ENCODE data around the gene DNTTIP2. TPM values are rescaled to one million over a fixed set of nuclear protein-coding genes. Genes with fewer than 3 reads are reported as not detected.

DNTTIP2 gene
- total and polyA plus RNA-seq, 9 of the 15 experiments (the other 6 are each of a cell fraction or from before 2014, with no cell fraction given): 50.4 to 138 (median 97.0) TPM

GRCh38 chr1:93871366-93871765, 7.6 kb downstream of the DNTTIP2 start:
- intact Hi-C loops (cut with micrococcal nuclease) (no loop called here), in situ Hi-C loops (cut with MboI) (loop anchor here (25.0 kb wide), 1 partner anchor 1009 kb away; no protein-coding TSS in a partner anchor)
- TF ChIP-seq GABPA (tag; conservative IDR thresholded peaks at IDR 0.05; ENCODE audit: low read depth) (no peak), ZZZ3 (IDR thresholded peaks at IDR 0.05) (no peak)
- Histone ChIP-seq H3K4me2 (ENCODE audit: insufficient read depth, low read length) (no peak overlapping the region), H3K9me3 (replicated peaks; ENCODE audit: control insufficient read depth, insufficient read depth, low read depth, low read length) (no peaks in the 10 kb centered on the region), H2AFZ (ENCODE audit: low read depth, low read length) (no peak overlapping the region), H3K9me1 (ENCODE audit: control insufficient read depth, insufficient read depth, low read length) (peaks cover under 1% of the 10 kb centered on the region), H3K27ac (ENCODE audit: extremely low read depth, low read depth, low read length) (no peak overlapping the region), H4K20me1 (replicated peaks; ENCODE audit: control insufficient read depth, insufficient read depth, low read length) (peaks cover 6% of the 10 kb centered on the region), H3K9ac (ENCODE audit: insufficient read depth in 1 of 2, low read depth in 2 of 2, low read length in 2 of 2) (no peak overlapping the region), H3K36me3 (ENCODE audit: control insufficient read depth, insufficient read depth, low read length) (peaks cover 79% of the 10 kb centered on the region), H3K4me3 (no peak overlapping the region), H3K4me1 (replicated peaks in 1 of 2; ENCODE audit: control insufficient read depth in 2 of 2, insufficient read depth in 2 of 2, low read length in 2 of 2) (peaks cover 0 to 2% of the 10 kb centered on the region in 2 experiments; a peak in 2 of 5 replicates), H3K27me3 (ENCODE audit: control insufficient read depth in 2 of 2, insufficient read depth in 2 of 2, low read length in 2 of 2) (no peaks in the 10 kb centered on the region), H3K79me2 (ENCODE audit: control insufficient read depth, insufficient read depth, low read length) (peaks cover 26% of the 10 kb centered on the region)
- DNase-seq (ENCODE audit: extremely low read depth in 1 of 4, low spot score in 3 of 4) (no peak), FAIRE-seq (no peak), ATAC-seq (no peak)
- ChIA-PET POLR2A (no interaction called here), CTCF (ENCODE audit: low intra/inter-chr PET ratio) (no interaction called here)
- 81% methylated on average over 4 of the region's 4 CpGs for WGBS (ENCODE audit: insufficient coverage, low coverage, missing lambda C conversion rate)
- BruUV-seq (replicated peaks): no TSS peak

- Histone ChIP-seq H3K9me3 (replicated peaks; ENCODE audit: control insufficient read depth, insufficient read depth, low read depth, low read length) (no peaks in the 10 kb centered on the region), H3K4me3 (no peak overlapping the region), H3K27me3 (ENCODE audit: control insufficient read depth in 2 of 2, insufficient read depth in 2 of 2, low read length in 2 of 2) (no peaks in the 10 kb centered on the region), H3K9ac (ENCODE audit: insufficient read depth in 1 of 2, low read depth in 2 of 2, low read length in 2 of 2) (no peak overlapping the region), H3K4me1 (replicated peaks in 1 of 2; ENCODE audit: control insufficient read depth in 2 of 2, insufficient read depth in 2 of 2, low read length in 2 of 2) (no peaks in the 10 kb centered on the region), H3K36me3 (ENCODE audit: control insufficient read depth, insufficient read depth, low read length) (peaks cover 61% of the 10 kb centered on the region), H3K79me2 (ENCODE audit: control insufficient read depth, insufficient read depth, low read length) (peaks cover 9% of the 10 kb centered on the region), H3K9me1 (ENCODE audit: control insufficient read depth, insufficient read depth, low read length) (no peaks in the 10 kb centered on the region), H4K20me1 (replicated peaks; ENCODE audit: control insufficient read depth, insufficient read depth, low read length) (no peaks in the 10 kb centered on the region), H3K27ac (ENCODE audit: extremely low read depth, low read depth, low read length) (no peak overlapping the region), H3K4me2 (ENCODE audit: insufficient read depth, low read length) (no peak overlapping the region), H2AFZ (ENCODE audit: low read depth, low read length) (no peak overlapping the region)
- no peak for ATAC-seq
- FAIRE-seq: no peak
- BruUV-seq (replicated peaks): no TSS peak
- in situ Hi-C loops (cut with MboI) (loop anchor here (25.0 kb wide), 1 partner anchor 1007 kb away; no protein-coding TSS in a partner anchor), intact Hi-C loops (cut with micrococcal nuclease) (no loop called here)
- ChIA-PET CTCF (ENCODE audit: low intra/inter-chr PET ratio) (interaction anchor here (1.3 kb wide), 1 partner anchor 26 kb away, joined by 3 read pairs; no protein-coding TSS in a partner anchor), POLR2A (interaction anchor here (1.1 kb wide), 1 partner anchor 9 kb away, joined by 4 read pairs; the partner anchor contains the start of gene DNTTIP2)
- TF ChIP-seq FOXM1 (IDR thresholded peaks at IDR 0.05; ENCODE audit: low read depth) (no peak), FOXM1 (CRISPR knock-in tag; IDR thresholded peaks at IDR 0.05; ENCODE audit: low read depth) (no peak), CEBPB (tag; IDR thresholded peaks at IDR 0.05) (peak; percentile 55), TBP (optimal IDR thresholded peaks at IDR 0.05; ENCODE audit: low read depth, low read length) (no peak), HMGXB4 (CRISPR knock-in tag; IDR thresholded peaks at IDR 0.05) (no peak), FOXK2 (conservative IDR thresholded peaks at IDR 0.05 in 1 of 2, IDR thresholded peaks at IDR 0.05 in 1 of 2; ENCODE audit: low read depth in 2 of 2) (no peak)
- WGBS (ENCODE audit: insufficient coverage, low coverage, missing lambda C conversion rate): 85% methylated on average over 5 of the region's 5 CpGs
- no peak for DNase-seq (ENCODE audit: extremely low read depth in 1 of 4, low spot score in 3 of 4)
These were observed 9.4 kb downstream of the DNTTIP2 start for GRCh38 chr1:93869653-93870052.

Data from K562 (cell line).